Natural killer cell (primary cell): Measurements from ENCODE around the gene ATOSA. TPM values are rescaled to one million over a fixed set of nuclear protein-coding genes. Genes with fewer than 3 reads are reported as not detected.

ENCODE experiments used
- ATAC-seq, 3 donors: fragments of 150-1000 bp in 2 of 3; fragments of 200-7000 bp in 1 of 3; cut with Tn5 transposase; 1 replicate in 1 of 3; 2 replicates in 2 of 3; pipeline ENCODE4 v1.10.0; 2021; ENCODE audit warnings: mild to moderate bottlenecking in 2 of 3, moderate library complexity in 2 of 3
- DNase-seq, 2 donors: peaks; one replicate each; pipeline versions ENCODE4 v3.0.0 to v3.0.0-alpha.2; 2013 to 2021; ENCODE audit warnings: mixed read lengths in 1 of 2
- H3K27ac ChIP-seq: one replicate; pipeline ENCODE4 v1.5.1; 2013; ENCODE audit warnings: mild to moderate bottlenecking, low read length
- H3K27me3 ChIP-seq: one replicate; pipeline ENCODE4 v1.6.1; 2013; ENCODE audit warnings: low read length; ENCODE audit not compliant: control insufficient read depth, insufficient read depth
- H3K36me3 ChIP-seq: one replicate; pipeline ENCODE4 v1.6.1; 2013; ENCODE audit warnings: low read length; ENCODE audit not compliant: control insufficient read depth, insufficient read depth
- H3K4me1 ChIP-seq: one replicate; pipeline ENCODE4 v1.6.1; 2013; ENCODE audit warnings: low read length; ENCODE audit not compliant: control insufficient read depth, insufficient read depth
- H3K4me3 ChIP-seq: one replicate; pipeline ENCODE4 v1.5.1; 2013; ENCODE audit warnings: low read length
- H3K9me3 ChIP-seq: one replicate; pipeline ENCODE4 v1.6.1; 2013; ENCODE audit warnings: low read length; ENCODE audit not compliant: control insufficient read depth, insufficient read depth
- H3K27ac Mint-ChIP-seq, 2 donors: one replicate each; pipeline ENCODE4 v1.8.0; 2022; ENCODE audit warnings: mild to moderate bottlenecking in 2 of 2, mixed read lengths in 2 of 2, moderate library complexity in 1 of 2
- H3K27me3 Mint-ChIP-seq, 2 donors: one replicate each; pipeline ENCODE4 v1.8.0; 2022; ENCODE audit warnings: low read depth in 2 of 2, mixed read lengths in 2 of 2
- H3K36me3 Mint-ChIP-seq: one replicate; pipeline ENCODE4 v1.8.0; 2022; ENCODE audit warnings: mixed read lengths
- H3K4me1 Mint-ChIP-seq, 2 donors: one replicate each; pipeline ENCODE4 v1.8.0; 2022; ENCODE audit warnings: mixed read lengths in 2 of 2
- H3K4me3 Mint-ChIP-seq: one replicate; pipeline ENCODE4 v1.8.0; 2022; ENCODE audit warnings: mild to moderate bottlenecking, moderate library complexity, mixed read lengths
- H3K9me3 Mint-ChIP-seq, 2 donors: one replicate each; pipeline ENCODE4 v1.8.0; 2022; ENCODE audit warnings: mixed read lengths in 2 of 2
- WGBS: methylation state at CpG from one replicate; pipeline ENCODE4 v1.1.7; 2013; ENCODE audit warnings: missing lambda C conversion rate; ENCODE audit not compliant: insufficient coverage; 5-methylcytosine and 5-hydroxymethylcytosine counted together
- intact Hi-C: fragments of 100-400 bp; cut with micrococcal nuclease; formaldehyde crosslinking; loops from one replicate; pipeline ENCODE4 v1.14.2; 2022
- total RNA-seq, 4 donors: library from RNA; stranded (reverse); fragments of 120-200 nt in 1 of 4; gene quantifications; one replicate each; pipeline versions ENCODE4 v1.2.3 to v1.2.4, GENCODE V29; 2013 to 2022
- TF ChIP-seq, protein P1 (sequence below): fragments of 200-600 bp; IDR thresholded peaks from one replicate; pipeline ENCODE4 v1.8.0; 2022; ENCODE audit warnings: antibody characterized with exemption

The ATOSA gene
- total RNA-seq, 3 donors from 2014 or later (not counting 1 experiment from before 2014, with no cell fraction given), result 107 to 127 (median 114) TPM

DNA sequence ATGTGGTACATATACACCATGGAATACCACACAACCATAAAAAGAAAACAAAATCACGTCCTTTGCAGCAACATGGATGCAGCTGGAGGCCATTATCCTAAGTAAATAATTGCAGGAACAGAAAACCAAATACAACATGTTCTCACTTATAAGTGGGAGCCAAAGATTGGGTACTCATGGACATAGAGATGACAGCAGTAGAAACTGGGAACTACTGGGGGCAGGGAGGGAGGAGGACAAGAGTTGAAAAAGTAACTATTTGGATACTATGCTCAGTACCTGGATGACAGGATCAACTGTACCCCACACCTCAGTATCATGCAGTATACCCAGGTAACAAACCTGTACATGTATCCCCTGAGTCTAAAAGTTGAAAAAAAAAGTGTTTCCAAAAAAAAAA is 23.2 kb upstream of the ATOSA start:
- Histone ChIP-seq H3K4me3 (no peak overlapping the region), H3K9me3 (no peaks in the 10 kb centered on the region), H3K27me3 (no peaks in the 10 kb centered on the region), H3K4me1 (no peaks in the 10 kb centered on the region), H3K27ac (no peak overlapping the region), H3K36me3 (no peaks in the 10 kb centered on the region)
- no peaks in the 10 kb centered on the region for H3K9me3 Mint-ChIP-seq
- no peak overlapping the region for H3K27ac Mint-ChIP-seq
- H3K36me3 Mint-ChIP-seq, result no peaks in the 10 kb centered on the region
- no peak for ATAC-seq
- no peak for DNase-seq
- H3K27me3 Mint-ChIP-seq, result peaks cover 2 to 36% of the 10 kb centered on the region in 2 donors
- no peak overlapping the region for H3K4me3 Mint-ChIP-seq
- intact Hi-C loops, result no loop called here
- TF ChIP-seq, protein P1, sequence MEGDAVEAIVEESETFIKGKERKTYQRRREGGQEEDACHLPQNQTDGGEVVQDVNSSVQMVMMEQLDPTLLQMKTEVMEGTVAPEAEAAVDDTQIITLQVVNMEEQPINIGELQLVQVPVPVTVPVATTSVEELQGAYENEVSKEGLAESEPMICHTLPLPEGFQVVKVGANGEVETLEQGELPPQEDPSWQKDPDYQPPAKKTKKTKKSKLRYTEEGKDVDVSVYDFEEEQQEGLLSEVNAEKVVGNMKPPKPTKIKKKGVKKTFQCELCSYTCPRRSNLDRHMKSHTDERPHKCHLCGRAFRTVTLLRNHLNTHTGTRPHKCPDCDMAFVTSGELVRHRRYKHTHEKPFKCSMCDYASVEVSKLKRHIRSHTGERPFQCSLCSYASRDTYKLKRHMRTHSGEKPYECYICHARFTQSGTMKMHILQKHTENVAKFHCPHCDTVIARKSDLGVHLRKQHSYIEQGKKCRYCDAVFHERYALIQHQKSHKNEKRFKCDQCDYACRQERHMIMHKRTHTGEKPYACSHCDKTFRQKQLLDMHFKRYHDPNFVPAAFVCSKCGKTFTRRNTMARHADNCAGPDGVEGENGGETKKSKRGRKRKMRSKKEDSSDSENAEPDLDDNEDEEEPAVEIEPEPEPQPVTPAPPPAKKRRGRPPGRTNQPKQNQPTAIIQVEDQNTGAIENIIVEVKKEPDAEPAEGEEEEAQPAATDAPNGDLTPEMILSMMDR, result no peak
- H3K4me1 Mint-ChIP-seq, result no peaks in the 10 kb centered on the region
- no CpG with 5 or more reads among the region's 1 CpG for WGBS

DNA sequence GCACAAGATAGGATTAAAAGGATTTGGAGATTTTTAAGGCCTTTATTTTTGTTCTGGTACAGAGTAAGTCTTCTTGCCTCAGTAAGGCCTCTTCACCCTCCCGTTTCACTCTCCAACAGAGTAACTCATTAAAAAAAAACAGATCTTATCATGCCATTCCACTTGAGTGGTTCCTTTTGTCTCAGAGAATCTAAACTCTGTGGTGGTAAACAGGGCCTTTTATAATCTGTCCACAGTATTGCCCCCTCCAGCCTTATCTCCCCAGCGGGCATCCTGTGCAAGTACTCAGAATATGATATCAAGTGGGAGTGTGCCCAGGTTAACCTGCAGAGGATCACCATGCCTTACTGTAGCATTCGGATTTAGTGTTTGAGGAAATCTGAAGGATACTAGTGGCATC is 20.3 kb upstream of the ATOSA start:
- no peak overlapping the region for H3K27ac Mint-ChIP-seq

DNA sequence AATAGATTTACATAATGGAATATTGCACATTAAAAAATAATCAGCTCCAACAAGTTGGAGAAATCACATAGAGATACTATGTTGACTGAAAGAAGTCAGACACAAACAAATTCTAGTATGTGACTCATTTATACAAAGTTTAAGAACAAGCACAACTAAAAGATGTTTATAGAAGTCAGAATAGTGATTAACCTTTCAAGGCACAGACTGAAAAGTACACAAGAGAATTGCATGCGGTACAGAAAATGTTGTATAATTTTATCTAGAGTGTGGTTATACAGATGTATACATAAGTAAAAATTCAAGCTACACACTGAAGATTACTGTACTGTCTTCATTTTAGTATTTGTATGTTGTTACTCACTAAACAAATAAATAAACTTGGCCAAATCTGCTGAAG is 19.3 kb upstream of the ATOSA start:
- Mint-ChIP-seq H3K27me3 (peaks cover 9 to 12% of the 10 kb centered on the region in 2 donors), H3K4me3 (no peak overlapping the region), H3K36me3 (no peaks in the 10 kb centered on the region), H3K4me1 (no peaks in the 10 kb centered on the region), H3K9me3 (no peaks in the 10 kb centered on the region), H3K27ac (no peak overlapping the region)
- no CpG with 5 or more reads among the region's 1 CpG for WGBS
- Histone ChIP-seq H3K4me1 (no peaks in the 10 kb centered on the region), H3K27me3 (no peaks in the 10 kb centered on the region), H3K27ac (no peak overlapping the region), H3K4me3 (no peak overlapping the region), H3K36me3 (no peaks in the 10 kb centered on the region), H3K9me3 (no peaks in the 10 kb centered on the region)
- no peak for ATAC-seq
- TF ChIP-seq, protein P1, result no peak
- no peak for DNase-seq
- intact Hi-C loops, result no loop called here

More for the DNA sequence above, 20.3 kb upstream of the ATOSA start:
- no peaks in the 10 kb centered on the region for H3K36me3 Mint-ChIP-seq
- Histone ChIP-seq H3K4me1 (no peaks in the 10 kb centered on the region), H3K36me3 (no peaks in the 10 kb centered on the region), H3K27ac (no peak overlapping the region), H3K9me3 (no peaks in the 10 kb centered on the region), H3K27me3 (no peaks in the 10 kb centered on the region), H3K4me3 (no peak overlapping the region)
- peaks cover 12 to 18% of the 10 kb centered on the region in 2 donors for H3K27me3 Mint-ChIP-seq
- WGBS, result 46% methylated on average over 3 of the region's 3 CpGs
- H3K4me1 Mint-ChIP-seq, result no peaks in the 10 kb centered on the region
- no peak overlapping the region for H3K4me3 Mint-ChIP-seq
- DNase-seq, result no peak
- ATAC-seq, result no peak
- intact Hi-C loops, result no loop called here
- no peaks in the 10 kb centered on the region for H3K9me3 Mint-ChIP-seq
- TF ChIP-seq, protein P1, result no peak

DNA sequence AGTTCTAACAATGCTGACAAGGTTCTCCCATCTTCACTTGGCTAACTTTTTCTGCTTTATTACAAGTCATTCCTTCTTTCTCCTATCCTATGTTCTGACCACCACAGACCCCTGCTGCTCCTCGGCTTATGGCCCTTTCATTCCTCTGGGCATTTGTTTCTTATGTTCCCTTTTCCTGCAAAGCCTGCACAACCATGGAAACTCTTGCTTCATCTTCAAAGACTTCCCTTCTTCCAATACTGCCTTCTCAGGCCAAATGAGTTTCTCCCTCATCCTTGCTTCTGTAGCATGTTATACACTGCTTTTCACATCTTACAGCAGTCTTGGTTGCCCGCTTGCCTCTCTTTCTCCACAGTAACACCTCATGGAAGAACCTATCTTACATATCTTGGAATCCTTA is 17.9 kb upstream of the ATOSA start:
- Mint-ChIP-seq H3K4me1 (no peaks in the 10 kb centered on the region), H3K9me3 (no peaks in the 10 kb centered on the region), H3K27ac (no peak overlapping the region), H3K4me3 (no peak overlapping the region), H3K27me3 (peaks cover 7 to 10% of the 10 kb centered on the region in 2 donors), H3K36me3 (no peaks in the 10 kb centered on the region)
- no peaks in the 10 kb centered on the region for H3K9me3 ChIP-seq
- H3K4me1 ChIP-seq, result no peaks in the 10 kb centered on the region
- no peak overlapping the region for H3K4me3 ChIP-seq
- DNase-seq (no peak), ATAC-seq (no peak)
- H3K27me3 ChIP-seq, result no peaks in the 10 kb centered on the region
- no peaks in the 10 kb centered on the region for H3K36me3 ChIP-seq
- WGBS, result 95% methylated on average over 2 of the region's 2 CpGs
- H3K27ac ChIP-seq, result no peak overlapping the region
- intact Hi-C loops, result no loop called here
- TF ChIP-seq, protein P1, result no peak
